PC-9 (cell line): ENCODE results near the gene ANO9. TPM values are rescaled to one million over a fixed set of nuclear protein-coding genes. Genes with fewer than 3 reads are reported as not detected.

ENCODE experiments used
- BruUV-seq: library from RNA; stranded (reverse); fragments of 400-500 nt; replicated peaks from 2 replicates; lab custom pipeline; 2021; lab: Mats Ljungman, UMichigan
- CTCF ChIA-PET: fragments of 300-600 bp; sonication (Branson Sonifier 250); formaldehyde crosslinking; loops from one replicate; lab custom pipeline; 2022; ENCODE audit warnings: antibody characterized with exemption; lab: Charles Lee
- POLR2A ChIA-PET: fragments of 300-600 bp; sonication (Branson Sonifier 250); formaldehyde crosslinking; loops from one replicate; lab custom pipeline; 2022; ENCODE audit warnings: antibody characterized with exemption; ENCODE audit not compliant: unreplicated experiment; lab: Charles Lee
- DNase-seq, 2 experiments: peaks; one replicate each; pipeline versions ENCODE4 v3.0.0 to v3.0.0-alpha.2; 2015 to 2022; ENCODE audit warnings: mixed read lengths in 1 of 2
- H2AFZ ChIP-seq: fragments of 200-600 bp; sonication (generic); 2 replicates; pipeline ENCODE4 v1.8.1; 2017; ENCODE audit warnings: antibody characterized with exemption
- H3F3A ChIP-seq: fragments of 200-600 bp; sonication (generic); 2 replicates; pipeline ENCODE4 v1.8.1; 2017; ENCODE audit warnings: antibody characterized with exemption, mild to moderate bottlenecking, low read depth; ENCODE audit not compliant: insufficient read depth
- H3K27ac ChIP-seq: fragments of 200-600 bp; sonication (generic); 2 replicates; pipeline ENCODE4 v1.6.1; 2016; ENCODE audit warnings: mixed run types
- H3K27me3 ChIP-seq: fragments of 200-600 bp; sonication (generic); 2 replicates; pipeline ENCODE4 v1.6.1; 2016; ENCODE audit warnings: low read depth, mixed run types; ENCODE audit not compliant: insufficient read depth
- H3K36me3 ChIP-seq: fragments of 200-600 bp; sonication (generic); 2 replicates; pipeline ENCODE4 v1.6.1; 2016; ENCODE audit warnings: low read depth, mixed run types
- H3K4me1 ChIP-seq: fragments of 200-600 bp; sonication (generic); replicated peaks from 2 replicates; pipeline ENCODE4 v1.6.1; 2016; ENCODE audit warnings: mixed run types; ENCODE audit not compliant: insufficient read depth
- H3K4me2 ChIP-seq: fragments of 200-600 bp; sonication (generic); 2 replicates; pipeline ENCODE4 v1.6.1; 2017; ENCODE audit warnings: mixed run types
- H3K4me3 ChIP-seq: fragments of 200-600 bp; sonication (generic); 2 replicates; pipeline ENCODE4 v1.6.1; 2016; ENCODE audit warnings: mixed run types
- H3K79me2 ChIP-seq: fragments of 200-600 bp; sonication (generic); 2 replicates; pipeline ENCODE4 v1.6.1; 2017; ENCODE audit warnings: low read depth, mixed run types
- H3K9me2 ChIP-seq: fragments of 200-600 bp; sonication (generic); 2 replicates; pipeline ENCODE4 v1.8.1; 2017; ENCODE audit warnings: mild to moderate bottlenecking; ENCODE audit not compliant: insufficient read depth
- H3K9me3 ChIP-seq: fragments of 200-600 bp; sonication (generic); 2 replicates; pipeline ENCODE4 v1.8.1; 2016; ENCODE audit warnings: low read depth; ENCODE audit not compliant: insufficient read depth
- H4K20me1 ChIP-seq: fragments of 200-600 bp; sonication (generic); 2 replicates; pipeline ENCODE4 v1.8.1; 2017; ENCODE audit not compliant: insufficient read depth
- EZH2 ChIP-seq: fragments of 200-600 bp; sonication (generic); IDR thresholded peaks from 2 replicates; pipeline ENCODE4 v1.8.0; 2017; ENCODE audit warnings: antibody characterized with exemption, low read depth
- intact Hi-C: fragments of 100-400 bp; cut with micrococcal nuclease; formaldehyde crosslinking; loops from one replicate; pipeline ENCODE4 v1.10.0; 2022; ENCODE audit not compliant: unreplicated experiment
- total RNA-seq: library from RNA; stranded (reverse); gene quantifications from 2 replicates; pipeline ENCODE4 v1.2.3, GENCODE V29; 2021
- TF ChIP-seq, protein P1 (sequence below): fragments of 200-600 bp; sonication (generic); conservative IDR thresholded peaks from 2 replicates; pipeline ENCODE4 v1.6.1; 2017; ENCODE audit warnings: mixed run types, antibody characterized with exemption, mild to moderate bottlenecking, moderate library complexity

The ANO9 gene
- total RNA-seq, 1 experiment from 2014 or later: 18.1 TPM

- Histone ChIP-seq H3K4me2 (no peak overlapping the region), H3K27me3 (no peaks in the 10 kb centered on the region), H2AFZ (no peak overlapping the region), H3K79me2 (no peaks in the 10 kb centered on the region), H3K4me3 (no peak overlapping the region), H4K20me1 (no peaks in the 10 kb centered on the region), H3K9me2 (no peaks in the 10 kb centered on the region), H3K36me3 (no peaks in the 10 kb centered on the region), H3K9me3 (no peaks in the 10 kb centered on the region), H3F3A (peaks cover 11% of the 10 kb centered on the region), H3K4me1 (no peaks in the 10 kb centered on the region), H3K27ac (no peak overlapping the region)
- CTCF ChIA-PET: no interaction called here
- POLR2A ChIA-PET: no interaction called here
- no TSS peak for BruUV-seq
- TF ChIP-seq, protein P1, sequence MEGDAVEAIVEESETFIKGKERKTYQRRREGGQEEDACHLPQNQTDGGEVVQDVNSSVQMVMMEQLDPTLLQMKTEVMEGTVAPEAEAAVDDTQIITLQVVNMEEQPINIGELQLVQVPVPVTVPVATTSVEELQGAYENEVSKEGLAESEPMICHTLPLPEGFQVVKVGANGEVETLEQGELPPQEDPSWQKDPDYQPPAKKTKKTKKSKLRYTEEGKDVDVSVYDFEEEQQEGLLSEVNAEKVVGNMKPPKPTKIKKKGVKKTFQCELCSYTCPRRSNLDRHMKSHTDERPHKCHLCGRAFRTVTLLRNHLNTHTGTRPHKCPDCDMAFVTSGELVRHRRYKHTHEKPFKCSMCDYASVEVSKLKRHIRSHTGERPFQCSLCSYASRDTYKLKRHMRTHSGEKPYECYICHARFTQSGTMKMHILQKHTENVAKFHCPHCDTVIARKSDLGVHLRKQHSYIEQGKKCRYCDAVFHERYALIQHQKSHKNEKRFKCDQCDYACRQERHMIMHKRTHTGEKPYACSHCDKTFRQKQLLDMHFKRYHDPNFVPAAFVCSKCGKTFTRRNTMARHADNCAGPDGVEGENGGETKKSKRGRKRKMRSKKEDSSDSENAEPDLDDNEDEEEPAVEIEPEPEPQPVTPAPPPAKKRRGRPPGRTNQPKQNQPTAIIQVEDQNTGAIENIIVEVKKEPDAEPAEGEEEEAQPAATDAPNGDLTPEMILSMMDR: no peak
- TF ChIP-seq EZH2: no peak
- intact Hi-C loops: no loop called here
- DNase-seq: no peak
Measured at GRCh38 chr11:373716-374551, 67.9 kb downstream of the ANO9 start.

DNA sequence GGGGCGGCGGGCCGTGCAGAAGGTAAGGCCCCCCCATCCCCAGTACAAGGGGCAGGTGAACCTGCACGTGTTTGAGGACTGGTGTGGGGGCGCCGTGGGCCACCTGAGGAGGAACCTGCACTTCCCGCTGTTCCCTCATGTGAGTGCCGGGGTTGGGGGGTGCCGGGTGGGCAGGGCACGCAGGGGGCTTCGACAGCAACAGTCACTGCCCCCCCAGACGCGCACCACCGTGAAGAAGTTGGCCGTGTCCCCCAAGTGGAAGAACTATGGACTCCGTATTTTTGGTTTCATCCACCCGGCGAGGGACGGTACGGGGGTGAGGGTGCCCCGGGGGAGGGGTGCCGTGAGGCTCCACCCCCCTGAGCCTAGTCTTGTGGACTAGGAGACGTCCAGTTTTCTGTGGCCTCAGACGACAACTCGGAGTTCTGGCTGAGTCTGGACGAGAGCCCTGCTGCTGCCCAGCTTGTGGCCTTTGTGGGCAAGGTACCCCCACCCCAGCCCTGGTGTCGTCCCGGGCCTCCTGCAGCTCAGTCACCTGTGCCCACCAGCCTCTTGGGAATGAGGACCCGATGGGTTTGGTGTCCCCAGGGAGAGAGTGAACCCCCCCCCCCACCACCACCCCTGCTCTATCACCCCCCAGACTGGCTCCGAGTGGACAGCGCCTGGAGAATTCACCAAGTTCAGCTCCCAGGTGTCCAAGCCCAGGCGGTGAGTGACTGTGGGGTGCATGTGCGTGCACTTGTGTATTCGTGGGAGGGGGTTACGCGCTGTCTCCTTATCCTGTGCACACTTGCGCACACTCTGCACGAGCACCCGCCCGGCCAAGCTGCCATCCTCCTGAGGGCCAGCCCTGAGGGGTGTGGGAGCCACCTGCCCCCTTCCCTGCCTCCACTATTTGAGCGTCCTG, 68.7 kb downstream of the ANO9 start:
- peaks cover 7% of the 10 kb centered on the region; the same call in 1 of the 2 replicates for H3K4me1 ChIP-seq
- POLR2A ChIA-PET: no interaction called here
- H4K20me1 ChIP-seq: no peaks in the 10 kb centered on the region
- intact Hi-C loops: no loop called here
- peaks cover 11% of the 10 kb centered on the region for H3F3A ChIP-seq
- TF ChIP-seq, protein P1: no peak
- TF ChIP-seq EZH2: no peak
- H3K4me3 ChIP-seq: no peak overlapping the region
- CTCF ChIA-PET: no interaction called here
- no peak overlapping the region for H3K27ac ChIP-seq
- no peaks in the 10 kb centered on the region for H3K9me2 ChIP-seq
- H3K27me3 ChIP-seq: peaks cover 5% of the 10 kb centered on the region
- no peak for DNase-seq
- H3K79me2 ChIP-seq: no peaks in the 10 kb centered on the region
- H3K9me3 ChIP-seq: no peaks in the 10 kb centered on the region
- H2AFZ ChIP-seq: no peak overlapping the region
- no peaks in the 10 kb centered on the region for H3K36me3 ChIP-seq
- H3K4me2 ChIP-seq: no peak overlapping the region
- BruUV-seq: no TSS peak

DNA sequence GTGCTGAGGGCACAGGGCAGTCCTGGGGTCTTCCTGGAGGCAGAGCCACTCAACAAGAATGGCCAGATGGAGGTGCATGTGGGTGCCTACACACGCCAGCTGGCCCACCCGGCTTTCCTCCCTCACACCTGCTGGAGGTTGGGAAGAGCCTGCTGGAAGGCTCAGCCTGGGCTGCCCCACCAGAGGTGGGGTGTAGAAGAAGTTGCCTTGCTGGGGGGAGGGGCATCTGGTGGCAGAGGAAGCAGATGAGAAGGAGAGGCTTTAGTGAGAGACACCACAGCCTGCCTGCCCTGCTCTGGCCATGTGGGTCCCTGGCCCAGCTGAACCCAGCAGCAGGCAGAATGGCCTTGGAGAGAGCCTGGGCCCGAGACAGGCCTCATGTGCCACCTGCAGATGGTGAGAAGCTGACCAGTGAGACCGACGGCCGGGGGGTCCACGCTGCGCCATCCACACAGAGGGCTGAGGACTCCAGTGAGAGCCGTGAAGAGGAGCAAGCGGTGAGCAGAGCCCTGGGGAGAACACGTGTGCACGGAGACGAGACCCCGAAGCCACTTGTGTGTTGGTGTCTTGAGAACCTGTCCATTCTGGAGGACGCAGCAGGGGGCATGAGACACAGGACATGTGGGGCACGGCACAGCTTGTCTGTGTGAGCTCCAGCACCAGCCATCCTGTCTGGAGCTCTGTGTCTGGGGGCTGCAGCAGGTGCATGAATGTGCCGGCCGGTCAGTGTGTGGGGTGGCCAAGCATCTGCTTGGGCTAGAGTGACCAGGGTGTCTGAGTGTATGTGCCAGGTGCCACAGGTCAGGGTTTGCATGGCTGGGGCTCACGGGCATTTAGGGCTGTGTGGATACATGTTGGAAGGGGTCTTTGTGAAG, 69.9 kb downstream of the ANO9 start:
- H3K9me3 ChIP-seq: no peaks in the 10 kb centered on the region
- H3F3A ChIP-seq: peaks cover 11% of the 10 kb centered on the region
- H2AFZ ChIP-seq: no peak overlapping the region
- CTCF ChIA-PET: no interaction called here
- peaks cover 8% of the 10 kb centered on the region; the same call in 1 of the 2 replicates for H3K4me1 ChIP-seq
- H3K9me2 ChIP-seq: no peaks in the 10 kb centered on the region
- H3K4me3 ChIP-seq: no peak overlapping the region
- no peaks in the 10 kb centered on the region for H3K79me2 ChIP-seq
- BruUV-seq: no TSS peak
- POLR2A ChIA-PET: no interaction called here
- no peaks in the 10 kb centered on the region for H3K36me3 ChIP-seq
- intact Hi-C loops: no loop called here
- no peaks in the 10 kb centered on the region for H4K20me1 ChIP-seq
- no peak for DNase-seq
- TF ChIP-seq EZH2: no peak
- TF ChIP-seq, protein P1: no peak
- H3K4me2 ChIP-seq: no peak overlapping the region
- peaks cover 15% of the 10 kb centered on the region for H3K27me3 ChIP-seq
- no peak overlapping the region for H3K27ac ChIP-seq
